HG02870 (cell line): ENCODE measurements around the gene RPS15A.
"Not testable (repeated sequence)": the region's sequence is repeated elsewhere in the genome, so short reads cannot be mapped to it uniquely, and the experiment has no call there.

Experiments used
- ATAC-seq: cut with Tn5 transposase; IDR thresholded peaks from one replicate; pipeline ENCODE4 v1.9.1; 2021; ENCODE audit warnings: mild to moderate bottlenecking, moderate library complexity; ENCODE audit not compliant: unreplicated experiment

Gene RPS15A

DNA sequence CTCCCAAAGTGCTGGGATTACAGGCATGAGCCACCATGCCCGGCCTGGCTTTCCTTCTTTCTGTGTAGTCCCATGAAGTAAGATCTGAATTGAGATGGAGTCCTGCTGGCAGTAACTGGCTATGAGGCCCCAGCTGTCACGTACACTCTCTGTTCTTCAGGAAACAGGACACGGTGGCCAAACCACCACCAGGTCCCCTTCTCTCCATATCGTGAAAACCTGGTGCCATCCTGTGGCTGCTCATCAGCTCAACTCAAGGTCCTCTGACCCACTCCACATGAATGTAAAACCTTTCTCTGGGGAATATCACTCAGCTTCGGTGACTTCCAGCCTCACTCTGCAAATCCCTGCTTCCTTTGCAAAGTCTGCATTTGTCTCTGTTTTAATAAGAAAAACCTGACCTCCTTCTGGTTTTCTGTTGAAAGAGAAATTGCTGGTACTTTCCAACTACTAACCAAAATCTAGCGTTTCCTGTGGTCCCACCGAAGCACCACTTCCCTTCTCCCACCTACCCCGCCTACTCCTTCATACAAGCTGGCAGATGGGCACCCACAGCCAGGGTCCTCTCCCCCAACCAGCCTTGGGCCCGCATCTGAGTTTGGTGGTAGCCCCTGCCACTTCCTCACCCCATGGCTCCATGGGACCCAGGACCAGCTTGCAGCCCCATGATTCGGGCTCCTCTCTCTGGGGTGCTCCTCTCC, 32.0 kb downstream of the RPS15A start:
- ATAC-seq = not testable (repeated sequence)

DNA sequence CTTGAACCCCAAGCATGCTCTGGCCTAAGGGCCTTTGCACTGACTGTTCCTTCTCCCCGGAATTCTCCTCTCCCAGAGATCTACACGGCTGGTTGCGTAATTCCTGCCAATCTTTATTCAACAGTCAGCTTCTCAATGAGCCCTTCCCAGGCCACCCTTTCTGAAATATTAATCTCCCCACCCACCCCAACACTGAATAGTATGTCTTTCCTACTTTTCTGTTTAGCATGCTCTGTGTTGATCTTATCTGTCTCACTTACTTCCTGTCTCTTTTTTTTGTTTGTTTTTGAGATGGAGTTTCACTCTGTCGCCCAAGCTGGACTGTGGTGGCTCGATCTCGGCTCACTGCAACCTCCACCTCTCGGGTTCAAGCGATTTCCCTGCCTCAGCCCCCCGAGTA, 33.5 kb downstream of the RPS15A start:
- ATAC-seq = not testable (repeated sequence)

DNA sequence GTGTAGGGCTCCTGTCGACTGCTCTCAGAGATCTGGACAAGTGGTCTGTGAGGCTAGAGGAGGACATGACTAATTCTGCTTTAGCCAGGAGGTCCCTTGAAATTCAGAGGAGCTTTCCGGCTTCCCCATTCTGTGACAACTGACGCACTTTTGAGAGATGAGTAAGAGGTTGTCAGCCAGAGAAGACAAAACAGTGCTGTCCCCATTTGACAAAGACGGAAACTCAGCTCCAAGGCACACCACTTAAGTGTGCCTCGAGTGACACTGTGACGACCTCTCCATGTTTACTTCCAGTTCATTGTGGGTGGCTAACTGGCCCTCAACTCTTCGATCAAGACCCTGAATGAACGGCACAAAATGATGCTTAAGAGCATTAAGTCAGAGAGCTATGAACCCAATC, 47.3 kb downstream of the RPS15A start:
- not testable (repeated sequence) for ATAC-seq

DNA sequence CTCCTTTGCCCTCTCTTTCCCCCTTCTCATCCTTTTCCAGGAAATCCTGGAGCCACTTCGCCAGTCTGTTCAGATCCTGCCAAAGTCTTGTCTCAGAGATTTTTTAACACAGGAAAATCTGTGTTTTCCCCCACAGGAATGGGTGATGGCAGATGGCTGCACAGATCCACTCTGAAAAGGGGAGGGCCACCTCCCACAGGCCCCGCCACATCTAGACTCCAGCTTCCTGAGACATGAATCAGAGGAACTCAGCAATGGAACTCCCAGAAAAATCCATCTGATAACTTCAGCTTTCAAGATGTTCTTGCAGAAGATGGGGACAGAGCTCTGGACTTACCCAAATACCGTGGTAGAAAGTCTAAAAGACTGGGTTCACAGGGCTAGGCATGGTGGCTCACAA, 50.1 kb downstream of the RPS15A start:
- ATAC-seq = not testable (repeated sequence)

DNA sequence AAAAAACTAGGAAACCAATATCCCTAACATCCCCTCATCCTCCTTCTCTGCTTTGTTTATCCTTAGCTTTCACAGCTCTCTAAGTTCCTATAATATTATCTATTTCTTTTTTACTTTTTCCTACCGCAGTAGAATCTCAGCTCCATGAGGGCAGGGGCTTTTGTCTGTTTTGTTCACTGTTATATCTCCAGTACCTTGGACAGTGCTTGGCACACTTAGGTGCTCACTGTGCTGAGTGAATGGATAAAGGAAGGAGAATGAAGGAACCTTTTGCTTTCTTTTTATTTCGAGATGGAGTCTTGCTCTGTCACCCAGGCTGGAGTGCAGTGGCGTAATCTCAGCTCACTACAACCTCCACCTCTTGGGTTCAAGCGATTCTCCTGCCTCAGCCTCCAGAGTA, 51.4 kb downstream of the RPS15A start:
- not testable (repeated sequence) for ATAC-seq

DNA sequence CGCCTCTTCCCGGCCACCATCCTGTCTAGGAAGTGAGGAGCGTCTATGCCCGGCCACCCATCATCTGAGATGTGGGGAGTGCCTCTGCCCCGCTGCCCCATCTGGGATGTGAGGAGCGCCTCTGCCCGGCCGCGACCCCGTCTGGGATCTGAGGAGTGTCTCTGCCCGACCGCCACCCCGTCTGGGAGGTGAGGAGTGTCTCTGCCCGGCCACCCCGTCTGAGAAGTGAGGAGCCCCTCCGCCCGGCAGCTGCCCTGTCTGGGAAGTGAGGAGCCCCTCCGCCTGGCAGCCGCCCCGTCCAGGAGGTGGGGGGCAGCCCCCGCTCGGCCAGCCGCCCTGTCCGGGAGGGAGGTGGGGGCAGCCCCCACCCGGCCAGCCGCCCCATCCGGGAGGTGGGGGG, 55.9 kb downstream of the RPS15A start:
- ATAC-seq = not testable (repeated sequence)
